Measurements from ENCODE around the gene TNKS2. TPM values are rescaled to one million over a fixed set of nuclear protein-coding genes. Genes with fewer than 3 reads are reported as not detected.

Gene TNKS2
- total and polyA plus RNA-seq, 2 of the 13 experiments (the other 11 are each of a cell fraction or from before 2014, with no cell fraction given) = 15.2 to 19.4 TPM

DNA sequence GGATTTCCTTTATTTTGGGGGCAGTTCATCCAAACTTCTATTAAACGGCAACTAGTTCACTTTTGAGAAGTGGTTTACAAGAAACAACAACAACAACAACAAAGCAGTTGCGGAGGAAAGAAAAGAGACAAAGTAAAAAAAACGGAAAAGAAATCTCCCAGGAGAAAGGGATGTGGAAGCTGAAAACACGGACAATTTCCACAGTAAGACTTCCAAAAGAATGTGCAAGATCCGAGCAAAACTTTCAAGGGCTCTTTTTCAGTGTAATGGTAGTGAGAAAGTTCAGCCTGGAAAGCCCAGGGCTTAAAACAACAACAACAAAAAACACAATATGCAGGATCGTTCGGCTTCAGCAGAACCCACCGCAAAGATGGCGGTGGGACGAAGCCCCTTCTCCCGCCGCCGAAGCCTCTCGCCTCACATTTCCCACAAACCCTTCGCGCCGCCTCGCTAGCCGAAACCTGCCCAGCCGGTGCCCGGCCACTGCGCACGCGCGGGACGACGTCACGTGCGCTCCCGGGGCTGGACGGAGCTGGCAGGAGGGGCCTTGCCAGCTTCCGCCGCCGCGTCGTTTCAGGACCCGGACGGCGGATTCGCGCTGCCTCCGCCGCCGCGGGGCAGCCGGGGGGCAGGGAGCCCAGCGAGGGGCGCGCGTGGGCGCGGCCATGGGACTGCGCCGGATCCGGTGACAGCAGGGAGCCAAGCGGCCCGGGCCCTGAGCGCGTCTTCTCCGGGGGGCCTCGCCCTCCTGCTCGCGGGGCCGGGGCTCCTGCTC lies at the start of gene TNKS2 (continued):
- TF ChIP-seq ZNF841 (CRISPR knock-in tag; IDR thresholded peaks at IDR 0.05; ENCODE audit: borderline replicate concordance) (no peak), ZFP36 (IDR thresholded peaks at IDR 0.05; ENCODE audit: borderline replicate concordance, low read depth, low read length, partially characterized antibody) (no peak), JDP2 (CRISPR knock-in tag; IDR thresholded peaks at IDR 0.05; ENCODE audit: borderline replicate concordance) (no peak; the same call in 1 of the 2 replicates), CENPX (CRISPR knock-in tag; IDR thresholded peaks at IDR 0.05) (no peak), HDAC1 (CRISPR knock-in tag; IDR thresholded peaks at IDR 0.05) (peak; percentile 45), TBL1XR1 (IDR thresholded peaks at IDR 0.05; ENCODE audit: borderline replicate concordance, low read length, partially characterized antibody) (no peak), NR2F6 (IDR thresholded peaks at IDR 0.05) (no peak), NR2F6 (CRISPR knock-in tag; IDR thresholded peaks at IDR 0.05) (no peak), HNRNPK (IDR thresholded peaks at IDR 0.05; ENCODE audit: low read depth, low read length, poor library complexity, severe bottlenecking) (peak; percentile 62)
- TF ChIP-seq, protein P1, sequence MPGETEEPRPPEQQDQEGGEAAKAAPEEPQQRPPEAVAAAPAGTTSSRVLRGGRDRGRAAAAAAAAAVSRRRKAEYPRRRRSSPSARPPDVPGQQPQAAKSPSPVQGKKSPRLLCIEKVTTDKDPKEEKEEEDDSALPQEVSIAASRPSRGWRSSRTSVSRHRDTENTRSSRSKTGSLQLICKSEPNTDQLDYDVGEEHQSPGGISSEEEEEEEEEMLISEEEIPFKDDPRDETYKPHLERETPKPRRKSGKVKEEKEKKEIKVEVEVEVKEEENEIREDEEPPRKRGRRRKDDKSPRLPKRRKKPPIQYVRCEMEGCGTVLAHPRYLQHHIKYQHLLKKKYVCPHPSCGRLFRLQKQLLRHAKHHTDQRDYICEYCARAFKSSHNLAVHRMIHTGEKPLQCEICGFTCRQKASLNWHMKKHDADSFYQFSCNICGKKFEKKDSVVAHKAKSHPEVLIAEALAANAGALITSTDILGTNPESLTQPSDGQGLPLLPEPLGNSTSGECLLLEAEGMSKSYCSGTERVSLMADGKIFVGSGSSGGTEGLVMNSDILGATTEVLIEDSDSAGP (CRISPR knock-in tag; IDR thresholded peaks at IDR 0.05; ENCODE audit: borderline replicate concordance) = 0 out of 2 replicates have a peak, but pooled peaks have one; percentile 41
- TF ChIP-seq, protein P2, sequence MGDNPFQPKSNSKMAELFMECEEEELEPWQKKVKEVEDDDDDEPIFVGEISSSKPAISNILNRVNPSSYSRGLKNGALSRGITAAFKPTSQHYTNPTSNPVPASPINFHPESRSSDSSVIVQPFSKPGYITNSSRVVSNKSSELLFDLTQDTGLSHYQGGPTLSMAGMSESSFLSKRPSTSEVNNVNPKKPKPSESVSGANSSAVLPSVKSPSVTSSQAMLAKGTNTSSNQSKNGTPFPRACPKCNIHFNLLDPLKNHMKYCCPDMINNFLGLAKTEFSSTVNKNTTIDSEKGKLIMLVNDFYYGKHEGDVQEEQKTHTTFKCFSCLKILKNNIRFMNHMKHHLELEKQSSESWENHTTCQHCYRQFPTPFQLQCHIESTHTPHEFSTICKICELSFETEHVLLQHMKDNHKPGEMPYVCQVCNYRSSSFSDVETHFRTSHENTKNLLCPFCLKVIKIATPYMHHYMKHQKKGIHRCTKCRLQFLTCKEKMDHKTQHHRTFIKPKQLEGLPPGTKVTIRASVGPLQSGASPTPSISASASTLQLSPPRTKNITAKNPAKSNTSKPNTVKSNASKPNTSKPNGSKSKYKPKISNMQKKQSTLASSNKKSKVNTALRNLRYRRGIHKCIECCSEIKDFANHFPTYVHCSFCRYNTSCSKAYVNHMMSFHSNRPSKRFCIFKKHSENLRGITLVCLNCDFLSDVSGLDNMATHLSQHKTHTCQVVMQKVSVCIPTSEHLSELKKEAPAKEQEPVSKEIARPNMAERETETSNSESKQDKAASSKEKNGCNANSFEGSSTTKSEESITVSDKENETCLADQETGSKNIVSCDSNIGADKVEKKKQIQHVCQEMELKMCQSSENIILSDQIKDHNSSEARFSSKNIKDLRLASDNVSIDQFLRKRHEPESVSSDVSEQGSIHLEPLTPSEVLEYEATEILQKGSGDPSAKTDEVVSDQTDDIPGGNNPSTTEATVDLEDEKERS (CRISPR knock-in tag; IDR thresholded peaks at IDR 0.05) = no peak
- TF ChIP-seq, protein P3, sequence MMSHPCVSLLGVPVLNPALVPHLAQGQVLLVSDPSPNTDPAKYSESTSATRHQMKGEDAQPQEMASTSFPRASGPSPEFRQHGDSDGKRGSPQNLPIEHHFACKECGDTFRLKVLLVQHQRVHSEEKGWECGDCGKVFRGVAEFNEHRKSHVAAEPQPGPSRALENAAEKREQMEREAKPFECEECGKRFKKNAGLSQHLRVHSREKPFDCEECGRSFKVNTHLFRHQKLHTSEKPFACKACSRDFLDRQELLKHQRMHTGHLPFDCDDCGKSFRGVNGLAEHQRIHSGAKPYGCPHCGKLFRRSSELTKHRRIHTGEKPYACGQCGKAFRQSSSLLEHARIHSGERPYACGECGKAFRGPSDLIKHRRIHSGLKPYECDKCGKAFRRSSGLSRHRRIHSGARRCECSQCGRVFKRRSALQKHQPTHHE (CRISPR knock-in tag; IDR thresholded peaks at IDR 0.05; ENCODE audit: borderline replicate concordance) = no peak
- TF ChIP-seq, protein P4, sequence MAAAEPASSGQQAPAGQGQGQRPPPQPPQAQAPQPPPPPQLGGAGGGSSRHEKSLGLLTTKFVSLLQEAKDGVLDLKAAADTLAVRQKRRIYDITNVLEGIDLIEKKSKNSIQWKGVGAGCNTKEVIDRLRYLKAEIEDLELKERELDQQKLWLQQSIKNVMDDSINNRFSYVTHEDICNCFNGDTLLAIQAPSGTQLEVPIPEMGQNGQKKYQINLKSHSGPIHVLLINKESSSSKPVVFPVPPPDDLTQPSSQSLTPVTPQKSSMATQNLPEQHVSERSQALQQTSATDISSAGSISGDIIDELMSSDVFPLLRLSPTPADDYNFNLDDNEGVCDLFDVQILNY (CRISPR knock-in tag; conservative IDR thresholded peaks at IDR 0.05) = peak; percentile 76; the same call in 1 of the 2 replicates
- TF ChIP-seq, protein P5, sequence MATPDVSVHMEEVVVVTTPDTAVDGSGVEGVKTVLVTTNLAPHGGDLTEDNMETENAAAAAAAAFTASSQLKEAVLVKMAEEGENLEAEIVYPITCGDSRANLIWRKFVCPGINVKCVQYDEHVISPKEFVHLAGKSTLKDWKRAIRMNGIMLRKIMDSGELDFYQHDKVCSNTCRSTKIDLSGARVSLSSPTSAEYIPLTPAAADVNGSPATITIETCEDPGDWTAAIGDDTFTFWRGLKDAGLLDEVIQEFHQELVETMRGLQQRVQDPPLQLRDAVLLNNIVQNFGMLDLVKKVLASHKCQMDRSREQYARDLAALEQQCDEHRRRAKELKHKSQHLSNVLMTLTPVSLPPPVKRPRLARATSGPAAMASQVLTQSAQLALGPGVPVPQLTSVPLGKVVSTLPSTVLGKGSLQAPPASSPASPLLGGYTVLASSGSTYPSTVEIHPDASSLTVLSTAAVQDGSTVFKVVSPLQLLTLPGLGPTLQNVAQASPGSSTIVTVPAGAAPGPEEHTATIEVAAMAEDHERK (CRISPR knock-in tag; IDR thresholded peaks at IDR 0.05; ENCODE audit: low read depth) = no peak
- TF ChIP-seq, protein P6, sequence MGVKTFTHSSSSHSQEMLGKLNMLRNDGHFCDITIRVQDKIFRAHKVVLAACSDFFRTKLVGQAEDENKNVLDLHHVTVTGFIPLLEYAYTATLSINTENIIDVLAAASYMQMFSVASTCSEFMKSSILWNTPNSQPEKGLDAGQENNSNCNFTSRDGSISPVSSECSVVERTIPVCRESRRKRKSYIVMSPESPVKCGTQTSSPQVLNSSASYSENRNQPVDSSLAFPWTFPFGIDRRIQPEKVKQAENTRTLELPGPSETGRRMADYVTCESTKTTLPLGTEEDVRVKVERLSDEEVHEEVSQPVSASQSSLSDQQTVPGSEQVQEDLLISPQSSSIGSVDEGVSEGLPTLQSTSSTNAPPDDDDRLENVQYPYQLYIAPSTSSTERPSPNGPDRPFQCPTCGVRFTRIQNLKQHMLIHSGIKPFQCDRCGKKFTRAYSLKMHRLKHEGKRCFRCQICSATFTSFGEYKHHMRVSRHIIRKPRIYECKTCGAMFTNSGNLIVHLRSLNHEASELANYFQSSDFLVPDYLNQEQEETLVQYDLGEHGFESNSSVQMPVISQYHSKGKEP (CRISPR knock-in tag; IDR thresholded peaks at IDR 0.05) = no peak
